GM18951 (cell line): ENCODE measurements around the gene CDC25C.
"Not testable (repeated sequence)": the region's sequence is repeated elsewhere in the genome, so short reads cannot be mapped to it uniquely, and the experiment has no call there.

Experiments
- POLR2A ChIP-seq: IDR thresholded peaks from 4 replicates; pipeline ENCODE4 v1.6.1; 2011; ENCODE audit warnings: mild to moderate bottlenecking; ENCODE audit not compliant: insufficient read length, insufficient read depth; ENCODE audit errors: extremely low read depth
- in situ Hi-C: fragments of 300-500 bp; cut with MboI; formaldehyde crosslinking; loops from one replicate; pipeline ENCODE4 v1.12.0; 2022; ENCODE audit warnings: low sequenced_read_pairs, mixed read lengths, inconsistent platforms; ENCODE audit not compliant: unreplicated experiment

The CDC25C gene

DNA sequence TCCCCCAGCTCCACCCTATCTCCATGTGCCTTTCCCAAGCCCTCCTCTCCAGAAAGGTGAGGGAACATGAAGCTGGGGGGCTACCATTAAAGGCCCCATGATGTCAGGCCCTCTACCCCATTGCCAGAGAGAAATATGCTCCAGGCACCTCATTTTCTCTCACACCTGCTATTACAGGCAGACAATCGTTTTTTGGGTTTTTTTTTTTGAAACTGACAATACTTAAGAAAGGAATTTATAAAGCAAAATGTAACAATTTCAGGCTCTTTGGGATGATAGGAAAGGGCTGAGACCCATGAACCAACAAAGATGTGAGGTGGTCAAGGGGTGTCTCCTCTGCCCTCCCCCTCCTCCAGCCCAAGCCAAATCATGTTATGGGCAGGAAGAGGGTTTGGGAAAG lies 55.7 kb downstream of the CDC25C start:
- in situ Hi-C loops: no loop called here
- no peak for TF ChIP-seq POLR2A

DNA sequence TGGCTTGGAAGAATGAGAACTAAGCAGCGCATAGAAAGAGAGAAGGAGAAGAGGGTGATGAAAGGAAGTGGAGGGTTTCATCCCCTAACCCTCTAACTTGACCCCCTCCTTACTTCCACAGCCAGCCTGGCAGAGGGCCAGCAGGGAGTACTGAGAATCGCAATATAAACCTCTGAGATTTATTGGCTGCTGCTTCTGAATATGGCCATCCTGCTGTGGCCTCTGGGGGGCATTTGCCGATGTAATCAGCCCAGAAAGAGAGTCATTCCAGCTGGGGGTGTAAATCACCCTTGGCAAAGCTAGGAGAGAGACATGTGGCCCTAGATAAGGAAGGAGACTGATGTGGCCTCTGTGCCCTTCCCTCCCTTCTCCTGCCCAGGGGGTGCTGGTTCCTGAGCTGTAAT lies 56.2 kb downstream of the CDC25C start:
- TF ChIP-seq POLR2A: no peak
- in situ Hi-C loops: no loop called here

DNA sequence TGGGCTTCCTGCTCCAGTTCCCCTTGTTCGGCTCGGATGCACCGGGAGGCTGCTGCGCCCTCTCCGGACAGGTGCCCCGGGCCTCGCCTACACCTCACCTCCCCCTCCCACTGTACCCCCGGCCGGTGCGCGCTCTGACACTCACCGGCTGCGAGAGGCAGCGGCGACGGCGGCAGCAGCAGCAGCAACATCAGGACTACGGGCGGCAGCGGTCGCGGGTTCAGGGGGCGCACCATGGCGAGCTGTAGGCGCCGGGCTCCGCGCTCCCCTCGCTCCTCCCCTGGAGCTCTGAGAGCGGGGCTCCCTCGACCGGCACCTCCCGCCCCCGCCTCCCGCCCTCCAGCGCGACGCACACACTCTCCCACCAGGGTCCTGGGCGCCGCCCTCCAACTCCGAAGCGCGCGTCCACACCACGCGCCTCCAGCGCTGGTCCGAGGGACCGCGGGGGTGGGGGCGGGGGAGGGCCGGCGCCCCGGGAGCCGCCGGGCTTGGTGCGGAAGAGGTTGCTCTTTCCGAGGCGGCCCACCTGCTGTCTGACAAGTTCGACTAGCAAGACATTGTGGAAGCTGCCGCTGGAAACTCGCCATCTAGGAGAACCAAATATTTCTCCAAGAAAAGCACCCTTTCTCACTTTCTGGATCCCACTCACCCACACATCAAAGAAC lies 57.3 kb downstream of the CDC25C start, which contains the start of gene GFRA3:
Gene GFRA3, minus strand, starts transcription at position 433 of the 665 bp plus-strand sequence. Its CDS starts 197 bp downstream, at position 236.
- in situ Hi-C loops: no loop called here
- TF ChIP-seq POLR2A: no peak

DNA sequence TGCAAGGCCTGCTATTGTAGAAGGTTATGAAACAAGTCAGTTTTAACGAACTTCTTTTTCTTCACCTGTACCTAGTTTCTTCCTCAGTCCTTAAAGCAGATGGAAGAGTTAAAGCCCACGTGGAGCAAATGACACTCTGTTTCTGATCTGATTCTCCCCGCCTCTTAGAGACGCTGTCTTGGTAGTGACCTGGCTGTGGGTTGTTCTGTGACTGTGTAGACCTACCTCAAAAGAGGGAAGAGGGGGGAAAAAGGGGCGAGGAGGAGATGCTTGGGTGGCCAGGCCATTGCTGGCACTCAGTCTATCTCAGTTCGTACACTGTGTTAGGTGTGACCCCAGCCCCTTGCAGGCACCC lies 57.8 kb downstream of the CDC25C start:
- in situ Hi-C loops: no loop called here
- TF ChIP-seq POLR2A: no peak

DNA sequence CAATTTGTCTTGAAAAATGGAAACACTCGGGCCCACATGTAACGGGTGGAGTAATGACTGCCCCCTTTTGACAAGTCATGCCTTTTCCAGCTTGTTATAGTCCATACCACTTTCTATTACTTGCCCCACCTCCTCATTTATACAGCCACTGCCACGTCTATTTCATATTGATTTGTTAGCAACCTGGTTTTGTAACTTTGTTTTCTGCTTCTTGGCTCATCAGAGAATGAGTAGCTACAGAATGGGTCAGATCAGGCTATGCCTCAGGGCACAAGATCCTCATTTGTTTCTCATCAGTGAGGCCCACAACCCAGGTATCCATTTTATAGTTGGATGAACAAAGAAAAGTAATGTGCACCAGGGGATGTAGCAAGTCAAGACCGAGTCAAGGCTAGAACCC lies 58.9 kb downstream of the CDC25C start:
- no peak for TF ChIP-seq POLR2A
- in situ Hi-C loops: no loop called here

DNA sequence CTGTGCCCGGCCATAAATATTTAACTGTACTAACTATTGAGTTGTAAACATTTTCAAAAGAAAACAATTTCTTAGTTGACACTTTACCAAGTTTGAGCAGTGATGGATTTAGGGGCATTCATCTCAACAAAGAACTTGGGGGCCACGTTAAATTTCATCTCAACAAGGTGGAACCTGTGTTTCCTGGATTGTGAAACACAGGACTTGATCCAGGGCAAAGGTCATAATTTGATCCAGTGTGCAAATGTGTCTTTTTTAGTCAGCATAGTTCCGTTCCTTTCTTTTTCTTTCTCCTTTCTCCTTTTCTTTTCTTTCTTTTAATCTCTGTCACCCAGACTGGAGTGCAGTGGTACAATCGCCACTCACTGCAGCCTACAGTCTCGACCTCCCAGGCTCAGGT lies 60.3 kb downstream of the CDC25C start:
- TF ChIP-seq POLR2A: no peak
- in situ Hi-C loops: no loop called here

DNA sequence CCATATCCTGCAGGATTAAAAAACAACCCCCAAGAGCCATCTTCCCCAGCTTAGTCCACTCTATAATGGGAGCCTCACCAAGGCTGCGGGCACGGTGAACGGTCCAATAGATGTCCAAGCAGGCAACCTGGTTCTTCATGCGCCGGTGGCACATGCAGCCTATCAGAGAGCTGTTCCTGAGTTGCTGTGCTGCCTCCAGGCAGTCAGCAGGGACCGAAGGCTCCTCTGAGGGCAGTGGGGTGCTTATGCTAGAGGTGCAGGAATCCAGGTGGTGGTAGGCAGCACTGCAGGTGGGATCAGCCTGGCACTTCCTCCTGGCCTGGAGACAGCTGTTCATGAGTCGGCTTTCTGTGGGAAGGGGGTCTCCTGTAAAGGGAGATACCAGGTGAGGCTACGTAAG lies 67.4 kb downstream of the CDC25C start:
- TF ChIP-seq POLR2A: no peak
- in situ Hi-C loops: no loop called here

DNA sequence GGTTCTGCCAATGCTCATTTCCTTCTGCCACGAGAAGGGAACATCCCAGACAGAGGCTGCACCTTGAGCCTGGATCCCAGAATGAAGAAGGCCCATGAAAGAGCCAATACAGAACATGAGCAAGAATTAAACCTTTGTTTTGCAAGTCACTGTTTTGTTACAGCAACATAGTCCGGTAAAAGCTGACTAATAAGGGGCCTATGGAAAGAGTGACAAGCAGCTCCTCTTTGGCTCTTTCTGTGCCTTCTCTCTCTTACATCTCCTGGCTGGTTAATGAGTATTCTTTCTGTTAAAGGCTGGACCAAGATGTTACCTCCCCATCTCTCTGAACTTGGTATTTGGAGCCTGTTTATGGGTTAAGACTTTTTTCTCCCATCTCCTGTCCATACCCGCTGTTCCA lies 68.0 kb downstream of the CDC25C start:
- in situ Hi-C loops: no loop called here
- TF ChIP-seq POLR2A: no peak

DNA sequence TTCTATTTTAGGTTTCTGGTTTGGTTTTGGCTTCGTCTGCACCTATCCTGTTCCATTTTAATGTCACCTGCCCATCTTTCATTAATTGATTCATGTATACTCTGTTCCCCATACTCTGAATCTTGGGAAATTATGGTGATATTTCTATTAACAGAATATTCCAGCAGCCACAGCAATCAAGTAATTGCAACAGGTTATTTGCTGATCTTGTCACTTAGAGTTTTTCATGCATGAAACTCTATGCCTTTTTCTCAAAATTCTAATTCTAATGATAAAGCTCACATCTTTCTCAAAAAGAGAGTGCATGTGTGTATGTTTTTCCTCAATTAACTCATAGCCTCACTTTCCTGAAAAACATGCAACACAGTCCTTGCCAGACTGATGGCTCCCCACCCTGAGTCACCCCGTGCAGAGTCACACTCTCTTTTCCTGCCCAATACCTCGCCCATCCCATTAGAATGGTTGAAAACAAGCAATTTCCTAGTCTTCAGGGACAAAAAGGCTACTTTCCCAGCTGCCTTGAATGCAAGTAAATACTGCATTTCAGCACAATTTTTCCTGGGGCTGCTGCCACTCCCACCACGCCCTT lies 72.8 kb downstream of the CDC25C start:
- in situ Hi-C loops: no loop called here
- no peak for TF ChIP-seq POLR2A

DNA sequence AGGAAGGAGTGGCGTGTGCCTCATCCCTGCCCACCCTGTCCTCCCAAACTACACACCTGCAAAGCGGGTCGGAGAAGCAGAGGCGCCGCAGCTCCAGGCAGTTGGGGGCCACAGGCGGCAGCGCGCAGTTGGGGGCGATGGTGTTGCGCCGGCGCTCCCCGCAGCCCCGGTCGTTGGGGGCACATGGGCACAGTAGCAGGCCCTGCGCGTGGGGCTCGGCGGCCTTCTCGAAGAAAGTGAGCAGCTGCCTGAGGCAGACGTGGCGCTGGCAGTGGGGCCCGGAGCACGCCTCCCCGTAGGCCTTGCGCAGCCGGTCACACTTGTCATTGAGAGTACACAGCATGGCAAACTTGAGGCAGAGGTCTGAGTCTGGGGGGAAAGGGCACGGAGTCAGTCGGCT lies 74.0 kb downstream of the CDC25C start:
- TF ChIP-seq POLR2A: no peak
- in situ Hi-C loops: no loop called here

DNA sequence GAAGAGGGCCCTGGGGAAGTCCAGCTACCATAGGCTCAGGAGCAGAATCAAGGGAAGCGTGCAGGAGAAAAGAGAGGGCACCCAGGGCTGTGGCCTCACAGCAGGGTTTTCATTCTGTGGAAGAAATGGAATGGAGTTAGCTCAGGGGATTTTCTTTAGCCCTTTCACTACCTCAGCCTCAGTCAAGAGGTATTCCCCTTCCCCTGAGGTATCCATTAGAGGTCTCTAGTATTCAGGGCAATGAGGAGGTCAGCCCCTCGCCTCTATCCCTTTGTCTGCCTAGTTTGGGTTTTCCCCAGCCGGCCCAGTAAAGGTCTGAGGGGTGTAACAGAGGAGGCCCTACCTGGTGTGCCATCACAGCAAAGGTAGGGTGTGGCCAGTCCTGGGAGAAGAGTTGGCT lies 78.7 kb downstream of the CDC25C start:
- no peak for TF ChIP-seq POLR2A
- in situ Hi-C loops: no loop called here

DNA sequence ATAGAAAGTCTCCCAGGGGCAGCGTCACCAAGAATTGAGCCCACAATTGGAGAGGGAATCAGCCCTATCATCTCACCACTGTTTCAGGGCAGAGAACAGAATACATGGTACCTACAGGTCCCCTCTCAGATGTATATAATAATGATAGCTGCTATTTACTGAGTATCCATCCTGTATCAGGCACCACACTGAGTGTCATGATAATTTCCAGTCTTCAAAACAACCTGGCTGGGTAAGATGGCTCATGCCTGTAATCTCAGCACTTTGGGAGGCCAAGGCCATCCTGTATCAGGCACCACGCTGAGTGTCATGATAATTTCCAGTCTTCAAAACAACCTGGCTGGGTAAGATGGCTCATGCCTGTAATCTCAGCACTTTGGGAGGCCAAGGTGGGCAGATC lies 83.8 kb downstream of the CDC25C start:
- in situ Hi-C loops: not testable (repeated sequence)

DNA sequence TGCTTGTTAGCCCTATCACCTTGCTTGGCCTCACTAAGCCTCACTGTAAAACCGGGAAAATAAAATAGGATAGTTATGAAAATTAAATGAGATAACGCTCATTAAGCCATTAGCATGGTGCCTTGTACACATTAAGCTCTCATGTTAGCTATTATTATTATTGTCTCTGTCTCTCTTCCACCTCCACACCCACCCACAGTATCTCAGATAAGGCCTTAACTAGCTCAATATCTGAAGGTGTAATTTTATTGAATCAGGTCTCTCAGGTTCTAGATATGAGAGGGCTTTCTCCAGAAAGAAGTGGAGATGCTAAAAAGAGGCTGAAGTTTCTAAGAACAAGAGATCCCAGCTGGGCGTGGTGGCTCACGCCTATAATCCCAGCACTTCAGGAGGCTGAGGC lies 84.8 kb downstream of the CDC25C start:
- no peak for TF ChIP-seq POLR2A
- in situ Hi-C loops: no loop called here

DNA sequence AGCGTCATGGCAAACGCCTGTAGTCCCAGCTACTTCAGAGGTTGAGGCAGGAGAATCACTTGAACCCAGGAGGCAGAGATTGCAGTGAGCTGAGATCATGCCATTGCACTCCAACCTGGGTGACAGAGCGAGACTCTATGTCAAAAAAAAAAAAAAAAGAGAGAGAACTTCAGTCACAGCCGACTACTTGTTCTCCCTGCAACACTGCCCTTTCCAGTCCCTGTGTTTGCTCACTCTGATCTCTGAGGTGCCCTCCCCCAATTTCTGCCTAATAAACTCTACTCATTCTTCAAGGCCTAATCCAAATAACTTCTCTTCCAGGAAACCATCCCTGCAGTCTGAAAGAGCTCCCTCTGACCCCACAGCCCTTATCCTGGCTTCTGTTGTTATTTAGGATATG lies 85.3 kb downstream of the CDC25C start:
- no peak for TF ChIP-seq POLR2A
- in situ Hi-C loops: no loop called here

DNA sequence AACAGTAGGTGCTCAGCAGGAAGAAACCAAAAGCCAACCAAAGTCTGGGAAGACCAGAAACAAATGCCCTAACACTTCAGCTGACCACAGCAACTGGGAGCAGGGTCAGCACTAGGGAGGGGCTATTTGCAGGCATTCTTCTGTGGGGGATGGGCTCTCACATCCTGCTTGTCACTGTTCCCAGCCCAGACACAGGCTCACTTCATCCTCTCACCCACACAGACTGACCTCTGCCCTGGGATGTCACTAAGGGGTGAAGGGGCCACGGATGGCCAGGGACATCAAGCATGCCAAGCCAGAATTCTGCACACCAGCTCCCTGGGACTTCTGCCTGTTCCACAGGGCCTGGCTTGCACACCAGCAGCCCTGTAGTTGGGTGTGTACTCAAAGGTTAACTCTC lies 85.9 kb downstream of the CDC25C start:
- in situ Hi-C loops: no loop called here

More for the DNA sequence above, 85.9 kb downstream of the CDC25C start:
- no peak for TF ChIP-seq POLR2A
